Heart left ventricle (tissue), 13 donors: ENCODE measurements around the gene ABCB9.

ENCODE experiments used
- CTCF ChIP-seq, 12 donors: fragments of 200-600 bp; sonication (generic) in 4 of 12; IDR thresholded peaks; one replicate each; pipeline versions ENCODE4 v1.5.0 to v1.8.0; 2018 to 2022; ENCODE audit warnings: antibody characterized with exemption in 12 of 12, mild to moderate bottlenecking in 5 of 12
- POLR2A ChIP-seq, 2 donors: fragments of 450-650 bp; IDR thresholded peaks; one replicate each; pipeline ENCODE4 v1.6.1; 2017; ENCODE audit warnings: antibody characterized with exemption in 2 of 2, mild to moderate bottlenecking in 2 of 2, moderate library complexity in 2 of 2
- donor health status: ischemic (EF 13 %, LVEDD 7.1; RV severe dilation, severe dysfunction).
- donor health status: DM: no; HTN: yes; CAD: no.
- donor health status: DM: no; HTN: no; CAD: no.
- donor health status: ischemic (EF 25% LVEDD 6.9; RV normal size, moderate dysfunction).
- donor health status: ischemic (EF 25% LVEDD 5.7; RV mildly dilated, moderate dysfunction).
- donor health status: ischemic (EF 35%, LVEDD 5.7; RV mildly dilated, moderate dysfunction).
- donor health status: nonischemic (EF 11% LVEDD 7.7; RV severe dilation, severe dysfunction).
- donor health status: DM: yes; HTN: yes; CAD: no.
- donor health status: PGD.
- donor health status: ischemic (EF 29% LVEDD 5.4; RV normal size, mild dysfunction).
- donor health status: nonischemic (EF 23%, LVEDD 6.1; RV moderate dilation, normal function).

GRCh38 chr12:122974274-122974891 is 8.1 kb upstream of the ABCB9 start:
- no peak for TF ChIP-seq POLR2A (IDR thresholded peaks at IDR 0.05)
- TF ChIP-seq CTCF (IDR thresholded peaks at IDR 0.05): no peak
